KMS-11 (cell line): ENCODE results near the gene VWA7.

ENCODE experiments used
- H2AFZ ChIP-seq: fragments of 200-600 bp; sonication (generic); 2 replicates; pipeline ENCODE4 v1.6.1; 2016; ENCODE audit warnings: antibody characterized with exemption, mixed run types, low read depth
- H3K27ac ChIP-seq: fragments of 200-600 bp; sonication (generic); 2 replicates; pipeline ENCODE4 v1.6.1; 2016; ENCODE audit warnings: mild to moderate bottlenecking, mixed run types
- H3K27me3 ChIP-seq: fragments of 200-600 bp; sonication (generic); 2 replicates; pipeline ENCODE4 v1.6.1; 2017; ENCODE audit warnings: mild to moderate bottlenecking, low read depth, mixed run types, moderate library complexity; ENCODE audit not compliant: insufficient read depth
- H3K36me3 ChIP-seq: fragments of 200-600 bp; sonication (generic); 2 replicates; pipeline ENCODE4 v1.6.1; 2017; ENCODE audit warnings: mild to moderate bottlenecking, mixed run types; ENCODE audit not compliant: insufficient read depth
- H3K4me1 ChIP-seq: fragments of 200-600 bp; sonication (generic); 2 replicates; pipeline ENCODE4 v1.6.1; 2016; ENCODE audit warnings: mild to moderate bottlenecking, low read depth, mixed run types; ENCODE audit not compliant: poor library complexity, severe bottlenecking
- H3K4me2 ChIP-seq: fragments of 200-600 bp; sonication (generic); 2 replicates; pipeline ENCODE4 v1.7.0; 2016; ENCODE audit warnings: mild to moderate bottlenecking, mixed run types
- H3K4me3 ChIP-seq: fragments of 200-600 bp; sonication (generic); IDR thresholded peaks from 2 replicates; pipeline ENCODE4 v1.6.1; 2017; ENCODE audit warnings: low read depth, low read length, mixed read lengths; ENCODE audit not compliant: insufficient read depth
- H3K79me2 ChIP-seq: fragments of 200-600 bp; sonication (generic); 2 replicates; pipeline ENCODE4 v1.6.1; 2016; ENCODE audit warnings: low read depth, mixed run types; ENCODE audit not compliant: insufficient read depth
- H3K9ac ChIP-seq: fragments of 200-600 bp; sonication (generic); 2 replicates; pipeline ENCODE4 v1.6.1; 2016; ENCODE audit warnings: mild to moderate bottlenecking, mixed run types
- H4K20me1 ChIP-seq: fragments of 200-600 bp; sonication (generic); 2 replicates; pipeline ENCODE4 v1.6.1; 2016; ENCODE audit warnings: mild to moderate bottlenecking, mixed run types; ENCODE audit not compliant: insufficient read depth
- TF ChIP-seq, protein P1 (sequence below): fragments of 200-600 bp; sonication (generic); conservative IDR thresholded peaks from 2 replicates; pipeline ENCODE4 v1.6.1; 2017; ENCODE audit warnings: low read depth, mild to moderate bottlenecking, antibody characterized with exemption, low read length, moderate library complexity, mixed read lengths

VWA7 gene

DNA sequence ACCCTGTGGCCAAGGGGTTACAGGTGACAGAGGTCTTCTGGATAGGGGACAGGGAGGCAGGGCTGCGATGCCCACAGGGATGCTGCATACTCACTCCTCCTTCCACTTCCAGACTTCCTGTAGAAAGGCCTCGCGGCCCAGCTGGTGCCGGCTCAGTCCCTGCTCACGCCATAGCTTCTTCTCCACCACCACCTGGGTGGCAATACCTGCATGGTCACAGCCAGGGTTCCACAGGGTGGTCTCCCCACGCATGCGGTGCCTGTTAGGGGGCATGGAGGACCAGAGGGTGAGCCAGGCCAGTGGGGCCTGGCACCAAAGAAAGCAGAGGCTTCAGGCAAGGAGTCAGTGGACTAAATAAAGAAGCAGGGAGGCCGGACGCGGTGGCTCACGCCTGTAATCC, 8.3 kb upstream of the VWA7 start:
- no peaks in the 10 kb centered on the region for H3K27me3 ChIP-seq
- no peak overlapping the region for H3K4me3 ChIP-seq
- no peaks in the 10 kb centered on the region for H4K20me1 ChIP-seq
- H3K36me3 ChIP-seq: peaks cover 11% of the 10 kb centered on the region; the same call in 1 of the 2 replicates
- H3K9ac ChIP-seq: no peak overlapping the region
- H3K4me1 ChIP-seq: peaks cover 35% of the 10 kb centered on the region
- TF ChIP-seq, protein P1, sequence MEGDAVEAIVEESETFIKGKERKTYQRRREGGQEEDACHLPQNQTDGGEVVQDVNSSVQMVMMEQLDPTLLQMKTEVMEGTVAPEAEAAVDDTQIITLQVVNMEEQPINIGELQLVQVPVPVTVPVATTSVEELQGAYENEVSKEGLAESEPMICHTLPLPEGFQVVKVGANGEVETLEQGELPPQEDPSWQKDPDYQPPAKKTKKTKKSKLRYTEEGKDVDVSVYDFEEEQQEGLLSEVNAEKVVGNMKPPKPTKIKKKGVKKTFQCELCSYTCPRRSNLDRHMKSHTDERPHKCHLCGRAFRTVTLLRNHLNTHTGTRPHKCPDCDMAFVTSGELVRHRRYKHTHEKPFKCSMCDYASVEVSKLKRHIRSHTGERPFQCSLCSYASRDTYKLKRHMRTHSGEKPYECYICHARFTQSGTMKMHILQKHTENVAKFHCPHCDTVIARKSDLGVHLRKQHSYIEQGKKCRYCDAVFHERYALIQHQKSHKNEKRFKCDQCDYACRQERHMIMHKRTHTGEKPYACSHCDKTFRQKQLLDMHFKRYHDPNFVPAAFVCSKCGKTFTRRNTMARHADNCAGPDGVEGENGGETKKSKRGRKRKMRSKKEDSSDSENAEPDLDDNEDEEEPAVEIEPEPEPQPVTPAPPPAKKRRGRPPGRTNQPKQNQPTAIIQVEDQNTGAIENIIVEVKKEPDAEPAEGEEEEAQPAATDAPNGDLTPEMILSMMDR: no peak
- peaks cover 4% of the 10 kb centered on the region; the same call in 1 of the 2 replicates for H3K79me2 ChIP-seq
- H2AFZ ChIP-seq: no peak overlapping the region
- H3K4me2 ChIP-seq: no peak overlapping the region
- H3K27ac ChIP-seq: no peak overlapping the region

DNA sequence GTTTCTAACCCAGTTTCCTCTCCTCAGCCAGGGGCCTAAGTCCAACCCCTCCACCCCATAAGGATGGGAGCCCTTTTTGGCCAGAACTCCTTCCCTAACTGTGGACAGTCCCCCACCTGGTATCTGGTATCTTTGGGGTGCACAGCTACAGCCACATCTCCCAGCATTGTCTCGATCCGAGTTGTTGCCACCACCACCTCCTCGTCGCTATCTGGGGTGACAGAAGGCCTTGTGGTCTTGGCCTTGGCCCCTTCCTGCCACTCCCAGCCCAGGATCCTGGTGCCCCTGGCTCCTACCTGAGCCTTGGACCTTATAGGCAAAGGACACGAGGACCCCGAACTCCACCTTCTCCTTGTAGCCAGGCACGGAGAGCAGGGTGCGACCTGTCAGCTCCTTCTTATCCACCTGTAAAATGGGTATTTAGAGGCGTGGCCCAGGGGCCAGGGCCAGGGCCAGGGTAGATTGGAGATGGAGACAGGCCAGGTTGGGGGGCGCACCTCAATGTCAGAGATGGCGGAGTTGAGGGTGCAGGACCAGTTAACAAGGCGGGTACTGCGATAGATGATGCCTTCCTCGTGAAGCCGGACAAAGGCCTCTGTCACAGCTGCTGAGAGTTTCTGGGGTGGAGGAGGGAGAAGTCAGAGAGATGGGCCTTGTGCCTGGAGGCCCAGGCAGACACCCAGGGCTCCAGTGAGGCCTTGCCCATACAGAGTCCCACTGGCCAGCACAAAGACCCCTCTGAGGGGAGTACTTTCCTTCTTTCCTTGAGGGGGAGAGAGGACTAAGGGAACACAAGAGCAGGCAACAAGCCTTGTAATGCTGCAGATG, 7.2 kb upstream of the VWA7 start:
- TF ChIP-seq, protein P1: no peak
- no peaks in the 10 kb centered on the region for H3K27me3 ChIP-seq
- peaks cover 11% of the 10 kb centered on the region; the same call in 1 of the 2 replicates for H3K36me3 ChIP-seq
- no peak overlapping the region for H3K9ac ChIP-seq
- H3K27ac ChIP-seq: no peak overlapping the region
- H3K4me2 ChIP-seq: no peak overlapping the region
- no peaks in the 10 kb centered on the region for H4K20me1 ChIP-seq
- no peak overlapping the region for H2AFZ ChIP-seq
- no peaks in the 10 kb centered on the region for H3K79me2 ChIP-seq
- peaks cover 23% of the 10 kb centered on the region for H3K4me1 ChIP-seq
- no peak overlapping the region for H3K4me3 ChIP-seq

DNA sequence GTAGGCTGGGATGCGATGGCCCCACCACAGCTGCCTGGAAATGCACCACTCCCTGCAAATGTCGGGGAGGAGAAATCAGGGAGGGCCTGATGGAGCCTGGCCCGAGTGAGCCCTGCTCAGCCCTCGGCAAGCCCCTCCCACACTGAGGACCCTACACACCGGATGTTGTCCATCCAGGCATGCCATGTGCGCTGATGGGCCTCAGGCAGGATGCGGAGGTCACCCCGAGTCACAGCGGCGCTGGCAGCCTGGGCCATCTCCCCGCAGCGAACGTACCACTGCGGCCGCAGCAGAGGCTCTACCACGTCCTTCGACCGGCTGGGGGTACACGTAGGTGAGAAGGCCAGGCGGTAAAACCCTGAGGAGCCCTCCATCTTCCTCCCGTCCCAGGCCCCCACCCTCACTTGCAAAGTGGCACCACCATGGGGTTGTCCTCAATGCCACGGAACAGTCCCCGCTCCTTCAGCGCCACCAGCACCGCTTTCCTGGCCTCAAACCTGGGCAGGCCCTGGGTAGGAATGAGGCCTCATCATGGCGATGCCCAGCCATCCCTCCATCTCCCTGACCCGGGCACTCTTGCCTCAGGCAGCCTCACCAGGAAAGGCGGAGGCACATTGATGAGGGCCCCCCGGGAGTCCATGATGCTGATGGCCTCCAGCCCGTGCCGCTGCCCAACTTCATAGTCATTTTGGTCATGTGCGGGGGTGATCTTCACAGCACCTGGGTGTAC, 5.2 kb upstream of the VWA7 start:
- no peak overlapping the region for H3K9ac ChIP-seq
- H4K20me1 ChIP-seq: no peaks in the 10 kb centered on the region
- no peak overlapping the region for H3K4me3 ChIP-seq
- no peak overlapping the region for H3K4me2 ChIP-seq
- no peaks in the 10 kb centered on the region for H3K27me3 ChIP-seq
- H3K4me1 ChIP-seq: peaks cover 20% of the 10 kb centered on the region
- peaks cover 11% of the 10 kb centered on the region; the same call in 1 of the 2 replicates for H3K36me3 ChIP-seq
- TF ChIP-seq, protein P1: no peak
- no peaks in the 10 kb centered on the region for H3K79me2 ChIP-seq
- H2AFZ ChIP-seq: no peak overlapping the region
- no peak overlapping the region for H3K27ac ChIP-seq

DNA sequence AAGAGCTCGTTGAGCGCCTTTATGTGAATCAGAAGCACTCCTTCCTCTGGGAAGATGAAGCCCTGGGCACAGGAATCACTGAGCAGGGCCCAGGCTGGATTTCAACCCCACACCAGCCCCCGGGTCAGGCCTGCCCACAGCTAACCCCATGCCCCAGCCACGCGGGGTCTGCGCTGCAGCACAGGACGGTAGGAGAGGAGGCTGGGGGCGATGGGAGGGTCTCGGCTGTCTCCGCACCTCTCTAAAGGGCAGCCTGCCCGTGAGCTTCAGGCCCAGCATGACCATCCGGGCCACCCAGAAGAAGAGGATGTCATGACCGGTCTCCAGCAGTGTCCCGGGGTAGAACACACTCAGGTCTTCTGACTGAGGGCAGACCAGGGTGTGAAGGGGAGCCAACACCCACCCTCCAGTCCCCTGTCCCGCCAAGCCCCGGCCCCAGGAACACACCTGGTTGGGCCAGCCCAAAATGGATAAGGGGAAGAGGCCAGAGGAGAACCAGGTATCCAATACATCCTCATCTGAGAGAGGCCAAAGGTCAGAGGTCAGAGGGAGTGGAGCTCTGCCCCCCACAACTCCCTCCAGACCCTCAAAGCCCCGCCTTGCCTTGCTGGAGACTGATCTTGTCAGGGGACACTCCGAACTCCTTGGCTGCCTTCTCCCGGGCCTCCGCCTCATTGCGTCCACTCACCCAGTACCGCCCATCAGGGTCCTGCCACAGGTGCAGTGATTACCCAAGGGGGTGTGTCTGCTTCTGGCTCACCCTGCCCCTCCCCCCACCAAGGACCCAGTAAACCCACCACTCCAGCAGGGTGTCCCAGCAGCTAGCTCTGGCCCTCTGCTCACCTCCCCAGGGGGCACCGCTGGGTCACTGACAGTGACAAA, 4.4 kb upstream of the VWA7 start:
- Histone ChIP-seq H4K20me1 (no peaks in the 10 kb centered on the region), H3K36me3 (peaks cover 11% of the 10 kb centered on the region; the same call in 1 of the 2 replicates), H3K27me3 (no peaks in the 10 kb centered on the region), H3K79me2 (no peaks in the 10 kb centered on the region), H2AFZ (no peak overlapping the region), H3K4me1 (peaks cover 25% of the 10 kb centered on the region), H3K9ac (no peak overlapping the region), H3K27ac (no peak overlapping the region), H3K4me2 (no peak overlapping the region), H3K4me3 (no peak overlapping the region)
- TF ChIP-seq, protein P1: no peak
